Small intestine (tissue), 7 donors: ENCODE measurements around the gene MCF2L2. TPM values are rescaled to one million over a fixed set of nuclear protein-coding genes. Genes with fewer than 3 reads are reported as not detected.

Experiments used
- DNase-seq, 2 donors: peaks; one replicate each; pipeline versions ENCODE4 v3.0.0 to v3.0.0-alpha.2; 2013
- FAIRE-seq: peaks from 2 replicates; lab custom pipeline; 2012; peaks lifted over from hg19 to GRCh38; lab: Jason Lieb, UNC
- H3K27ac ChIP-seq, 3 donors: one replicate each; pipeline ENCODE4 v1.5.1; 2013; ENCODE audit warnings: low read length in 2 of 3, mild to moderate bottlenecking in 2 of 3, control low read depth in 1 of 3, inconsistent platforms in 1 of 3, low read depth in 1 of 3, moderate library complexity in 1 of 3
- H3K27me3 ChIP-seq, 3 donors: one replicate each; pipeline ENCODE4 v1.6.1; 2013; ENCODE audit warnings: low read length in 3 of 3, inconsistent platforms in 1 of 3; ENCODE audit not compliant: control insufficient read depth in 3 of 3, insufficient read depth in 3 of 3
- H3K36me3 ChIP-seq, 3 donors: one replicate each; pipeline ENCODE4 v1.6.1; 2013; ENCODE audit warnings: low read length in 3 of 3, inconsistent platforms in 1 of 3, low read depth in 1 of 3, mild to moderate bottlenecking in 1 of 3, moderate library complexity in 1 of 3; ENCODE audit not compliant: control insufficient read depth in 3 of 3, insufficient read depth in 2 of 3
- H3K4me1 ChIP-seq, 3 donors: one replicate each; pipeline ENCODE4 v1.6.1; 2013; ENCODE audit warnings: low read length in 2 of 3, inconsistent platforms in 1 of 3, low read depth in 1 of 3, mild to moderate bottlenecking in 1 of 3, moderate library complexity in 1 of 3; ENCODE audit not compliant: control insufficient read depth in 3 of 3, insufficient read depth in 2 of 3
- H3K4me3 ChIP-seq, 3 donors: one replicate each; pipeline ENCODE4 v1.5.1; 2013; ENCODE audit warnings: low read length in 3 of 3, control low read depth in 1 of 3, inconsistent platforms in 1 of 3, low read depth in 1 of 3, mild to moderate bottlenecking in 1 of 3, moderate library complexity in 1 of 3
- H3K9me3 ChIP-seq, 2 donors: one replicate each; pipeline ENCODE4 v1.6.1; 2013; ENCODE audit warnings: low read depth in 1 of 2, low read length in 1 of 2; ENCODE audit not compliant: control insufficient read depth in 2 of 2, insufficient read depth in 1 of 2
- WGBS, 3 donors: extraction: QIAGEN DNeasy Blood & Tissue Kit; methylation state at CpG; one replicate each; pipeline ENCODE4 v1.1.7; 2013; 5-methylcytosine and 5-hydroxymethylcytosine counted together
- polyA plus RNA-seq, 4 donors: library from polyadenylated mRNA; stranded (reverse) in 3 of 4; unstranded in 1 of 4; fragments of 200-250 nt in 3 of 4; fragments of 120-200 nt in 1 of 4; gene quantifications; one replicate each; pipeline versions ENCODE4 v1.2.1 to v1.2.3, GENCODE V29; 2013
- donor health status: healthy with polysubstance abuse.
- donor health status: control.
- donor health status: control.
- donor health status: Bipolar disorder and iron deficiency.
- donor health status: healthy.

Gene MCF2L2
- polyA plus RNA-seq, 4 donors: 1.1 to 1.3 (median 1.2) TPM; not detected in 1

DNA sequence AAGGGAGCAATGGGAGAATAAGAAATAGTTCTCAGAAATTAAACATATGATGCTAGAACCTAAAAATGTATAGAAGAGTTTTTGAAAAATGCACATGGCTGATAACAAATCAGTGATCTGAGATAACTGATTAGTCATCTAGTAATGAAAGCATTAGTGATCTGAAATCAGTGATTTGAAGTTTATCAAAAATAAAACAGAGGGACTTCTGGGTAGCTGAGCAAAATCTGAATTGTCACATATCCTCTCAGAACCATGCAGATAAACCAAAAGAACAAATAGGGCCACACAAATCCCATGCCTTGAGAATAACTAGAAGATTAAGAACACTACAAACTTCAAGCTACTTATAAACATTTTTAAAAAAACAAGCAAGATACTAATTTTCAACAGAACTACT, 71.5 kb downstream of the MCF2L2 start:
- no peaks in the 10 kb centered on the region for H3K9me3 ChIP-seq
- no peaks in the 10 kb centered on the region for H3K27me3 ChIP-seq
- H3K4me3 ChIP-seq: no peak overlapping the region
- H3K27ac ChIP-seq: no peak overlapping the region
- H3K4me1 ChIP-seq: no peaks in the 10 kb centered on the region
- FAIRE-seq (no peak), DNase-seq (no peak)
- H3K36me3 ChIP-seq: no peaks in the 10 kb centered on the region

DNA sequence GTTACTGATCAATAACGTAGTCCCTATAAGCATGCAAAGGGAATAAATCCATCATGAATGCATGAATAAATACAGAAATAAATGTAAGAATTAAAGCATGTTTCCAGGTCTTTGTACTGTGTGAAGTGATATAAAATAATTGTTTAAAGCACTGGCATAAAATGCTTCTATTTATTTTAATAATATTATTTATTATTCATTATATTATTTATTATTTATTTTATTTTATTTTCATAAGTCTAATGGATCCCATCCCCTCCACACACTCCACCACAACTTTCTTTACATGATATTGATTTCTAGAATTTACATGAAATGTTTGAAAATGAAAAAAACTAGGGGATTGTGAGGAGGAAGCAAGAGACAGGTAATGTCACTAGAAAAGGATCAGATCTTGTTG, 73.5 kb downstream of the MCF2L2 start:
- Histone ChIP-seq H3K4me3 (no peak overlapping the region), H3K9me3 (no peaks in the 10 kb centered on the region), H3K36me3 (no peaks in the 10 kb centered on the region), H3K27ac (no peak overlapping the region), H3K27me3 (no peaks in the 10 kb centered on the region), H3K4me1 (no peaks in the 10 kb centered on the region)
- FAIRE-seq (no peak), DNase-seq (no peak)
- 88 to 94% (median 91%) methylated on average over 1 of the region's 1 CpG for WGBS, 3 donors

DNA sequence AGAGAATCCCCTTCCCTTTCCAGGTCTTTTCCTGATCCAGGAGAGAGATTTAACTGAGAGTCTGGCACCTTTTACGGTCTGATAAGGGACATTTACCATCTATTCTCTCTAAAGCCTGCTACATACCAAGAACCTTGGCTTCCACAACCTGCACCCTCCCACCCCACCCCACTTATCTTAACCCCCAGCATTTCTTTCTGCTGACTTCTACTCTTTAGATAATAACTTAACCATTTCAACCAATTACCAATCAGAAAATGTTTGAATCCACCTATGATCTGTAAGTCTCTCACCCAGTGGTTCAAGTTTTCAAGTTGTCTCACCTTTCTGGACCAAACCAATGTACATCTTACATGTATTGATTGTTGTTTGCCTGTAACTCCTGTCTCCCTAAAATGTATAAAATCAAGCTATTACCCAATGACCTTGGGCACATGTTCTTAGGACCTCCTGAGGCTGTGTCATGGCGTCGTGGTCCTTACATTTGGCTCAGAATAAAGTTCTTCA, 74.0 kb downstream of the MCF2L2 start:
- Histone ChIP-seq H3K27me3 (no peaks in the 10 kb centered on the region), H3K9me3 (no peaks in the 10 kb centered on the region), H3K4me3 (no peak overlapping the region), H3K36me3 (no peaks in the 10 kb centered on the region), H3K4me1 (no peaks in the 10 kb centered on the region), H3K27ac (peak overlapping the region in 1 of 3 donors; percentile 20)
- WGBS, 3 donors: 68 to 92% (median 75%) methylated on average over 3 of the region's 3 CpGs
- FAIRE-seq (no peak), DNase-seq (peak in 1 of 2 donors; percentile 12)

DNA sequence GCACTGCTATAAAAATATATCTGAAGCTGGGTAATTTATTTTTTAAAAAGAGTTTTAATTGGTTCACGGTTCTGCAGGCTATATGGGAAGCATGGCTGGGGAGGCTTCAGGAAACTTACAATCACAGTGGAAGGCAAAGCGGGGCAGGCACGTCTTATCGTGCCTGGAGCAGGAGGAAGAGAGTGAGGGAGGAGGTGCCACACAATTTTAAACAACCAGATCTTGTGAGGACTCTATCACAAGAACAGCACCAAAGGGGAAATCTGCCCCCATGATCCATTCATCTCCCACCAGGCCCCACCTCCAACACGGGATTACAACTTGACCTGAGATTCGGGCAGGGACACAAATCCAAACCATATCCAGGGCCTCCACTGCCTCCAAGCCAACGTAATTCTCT, 75.0 kb downstream of the MCF2L2 start:
- FAIRE-seq (no peak), DNase-seq (no peak)
- Histone ChIP-seq H3K4me1 (no peaks in the 10 kb centered on the region), H3K4me3 (no peak overlapping the region), H3K27ac (no peak overlapping the region), H3K27me3 (no peaks in the 10 kb centered on the region), H3K9me3 (no peaks in the 10 kb centered on the region), H3K36me3 (no peaks in the 10 kb centered on the region)
- WGBS, 3 donors: 86 to 94% (median 92%) methylated on average over 7 of the region's 7 CpGs

DNA sequence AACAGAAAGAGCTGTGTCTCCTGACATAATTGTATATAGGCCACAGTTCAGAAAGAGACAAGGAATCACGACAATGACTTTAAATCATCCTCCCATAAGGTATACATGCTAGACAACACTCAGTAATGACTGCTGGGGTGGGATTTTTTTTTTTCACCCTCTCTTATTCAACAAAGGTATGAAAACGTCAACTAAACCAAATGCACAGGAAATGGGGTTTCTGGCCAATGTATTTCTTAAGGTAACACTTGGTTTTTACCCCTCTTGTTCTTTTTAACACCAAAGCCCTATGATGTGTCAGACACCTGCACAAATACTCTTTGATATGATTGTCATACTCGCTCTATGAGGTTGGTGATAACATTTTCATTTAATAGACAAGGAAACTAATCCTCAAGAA, 78.3 kb downstream of the MCF2L2 start:
- Histone ChIP-seq H3K27me3 (no peaks in the 10 kb centered on the region), H3K4me1 (no peaks in the 10 kb centered on the region), H3K9me3 (no peaks in the 10 kb centered on the region), H3K36me3 (no peaks in the 10 kb centered on the region), H3K4me3 (no peak overlapping the region), H3K27ac (peak overlapping the region in 1 of 3 donors; percentile 55)
- DNase-seq: peak in 1 of 2 donors; percentile 17
- 61 to 73% (median 71%) methylated on average over 3 of the region's 3 CpGs for WGBS, 3 donors
- FAIRE-seq: no peak

DNA sequence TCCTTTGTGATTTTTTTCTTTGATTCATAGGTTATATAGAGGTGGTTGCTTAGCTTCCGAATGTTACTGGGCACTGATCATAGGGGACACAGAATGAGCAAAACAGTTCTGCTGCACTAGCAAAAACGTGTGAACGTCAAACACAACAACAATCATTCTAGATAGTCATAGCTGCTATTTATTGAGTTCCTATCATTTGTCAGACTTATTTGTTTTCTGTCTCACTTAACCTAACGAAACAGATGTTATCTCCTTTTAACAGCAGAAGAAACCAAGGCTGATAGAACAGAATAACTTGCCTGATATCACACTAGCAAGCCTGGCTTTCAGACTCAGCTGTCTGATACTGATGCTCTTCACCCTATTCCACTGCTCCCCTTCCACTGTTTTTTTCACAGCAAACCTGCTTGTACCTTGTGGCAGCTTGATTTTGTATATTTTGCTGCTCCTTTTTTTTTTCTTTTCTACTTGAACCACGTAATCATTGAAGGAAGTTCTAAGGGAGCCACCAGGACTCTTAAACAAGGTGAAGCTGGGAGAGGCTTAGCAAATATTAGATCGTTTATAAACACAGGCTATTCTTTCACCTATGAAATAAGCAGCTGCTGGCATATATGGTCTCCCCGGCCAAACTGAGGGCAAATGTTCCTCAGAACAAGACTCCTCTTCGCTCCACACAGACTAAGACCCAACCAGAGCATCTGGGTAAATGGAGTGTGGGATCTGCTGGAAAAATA, 78.8 kb downstream of the MCF2L2 start:
- FAIRE-seq: no peak
- Histone ChIP-seq H3K27ac (peak overlapping the region; percentile 1 to 55 (median 11)), H3K9me3 (no peaks in the 10 kb centered on the region), H3K4me3 (no peak overlapping the region), H3K27me3 (no peaks in the 10 kb centered on the region), H3K4me1 (no peaks in the 10 kb centered on the region), H3K36me3 (no peaks in the 10 kb centered on the region)
- peak; percentile 16 to 23 for DNase-seq
- 38 to 53% (median 53%) methylated on average over 8 of the region's 8 CpGs for WGBS, 3 donors

DNA sequence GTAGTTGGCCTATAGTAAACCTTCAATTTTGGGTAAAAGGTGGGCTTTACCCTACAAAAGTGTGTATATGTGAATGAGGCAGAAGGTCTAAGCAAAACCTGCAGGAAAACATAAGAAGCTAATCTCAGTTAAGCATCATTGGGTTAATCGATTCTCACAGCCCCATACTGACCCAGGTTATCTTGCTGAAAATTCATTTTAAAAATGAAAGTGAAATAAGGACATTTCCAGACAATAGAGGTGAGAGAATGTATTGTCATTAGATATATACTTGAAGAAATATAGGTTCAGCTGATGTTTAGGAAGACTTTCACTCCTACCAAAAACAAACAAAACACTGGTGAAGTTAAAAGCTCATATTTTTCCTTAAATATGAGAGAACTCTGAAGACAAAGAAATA, 85.6 kb downstream of the MCF2L2 start:
- no peak overlapping the region for H3K4me3 ChIP-seq
- H3K27ac ChIP-seq: no peak overlapping the region
- no peak for DNase-seq
- H3K36me3 ChIP-seq: no peaks in the 10 kb centered on the region
- no peaks in the 10 kb centered on the region for H3K9me3 ChIP-seq
- WGBS, 3 donors: 5 to 55% (median 17%) methylated on average over 1 of the region's 1 CpG
- FAIRE-seq: no peak
- H3K27me3 ChIP-seq: no peaks in the 10 kb centered on the region
- H3K4me1 ChIP-seq: no peaks in the 10 kb centered on the region

DNA sequence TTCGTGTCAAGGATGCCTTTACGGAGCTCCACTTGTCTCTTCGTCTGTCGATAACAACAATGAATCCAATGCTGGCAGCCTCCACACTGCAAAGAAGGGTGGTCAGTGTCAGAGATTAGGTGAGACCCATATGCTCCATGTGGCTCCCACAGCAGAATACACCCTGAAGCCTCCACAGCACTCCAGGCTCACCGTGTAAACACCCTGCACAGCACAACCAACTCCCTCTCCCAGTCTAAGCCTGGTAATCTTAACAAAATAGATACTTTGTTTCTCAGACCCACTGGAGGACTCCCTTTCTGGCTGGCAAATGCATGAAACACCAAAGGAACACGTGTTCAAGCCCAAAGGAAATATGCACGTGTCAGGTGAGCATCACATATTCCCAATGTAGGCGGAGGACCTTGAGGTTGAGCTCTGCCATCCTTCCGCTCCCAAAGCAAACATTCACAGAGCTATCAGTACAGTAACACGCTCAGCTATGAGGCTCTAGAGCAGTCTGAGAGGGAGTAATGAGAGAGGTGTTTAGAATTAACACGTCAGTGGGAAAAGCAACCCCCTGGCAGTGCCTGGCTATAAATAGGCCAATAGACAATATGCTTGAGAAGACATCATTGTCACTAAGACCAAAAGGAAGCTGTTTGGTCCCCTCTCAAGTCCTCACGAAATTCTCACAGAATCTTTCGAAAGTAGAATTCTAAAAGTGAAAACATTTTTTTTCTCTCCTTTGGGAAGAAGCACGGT, 86.7 kb downstream of the MCF2L2 start:
- Histone ChIP-seq H3K9me3 (no peaks in the 10 kb centered on the region), H3K27ac (no peak overlapping the region), H3K27me3 (no peaks in the 10 kb centered on the region), H3K4me3 (no peak overlapping the region), H3K4me1 (no peaks in the 10 kb centered on the region), H3K36me3 (no peaks in the 10 kb centered on the region)
- no peak for FAIRE-seq
- 72 to 88% (median 81%) methylated on average over 14 of the region's 14 CpGs for WGBS, 3 donors
- DNase-seq: no peak
